Effector memory CD4-positive, alpha-beta T cell (primary cell): ENCODE results near the gene GRIN3B.

Experiments
- DNase-seq, 3 donors: peaks; one replicate each; pipeline ENCODE4 v3.0.0-alpha.2; 2020
- H3K27ac ChIP-seq: 2 replicates; pipeline ENCODE4 v1.7.0; 2013; ENCODE audit warnings: mild to moderate bottlenecking, low read length, moderate library complexity; ENCODE audit not compliant: insufficient read depth, poor library complexity, severe bottlenecking
- H3K27me3 ChIP-seq: replicated peaks from 2 replicates; pipeline ENCODE4 v1.7.0; 2013; ENCODE audit warnings: mild to moderate bottlenecking, low read length; ENCODE audit not compliant: insufficient read depth, control insufficient read depth, poor library complexity, severe bottlenecking
- H3K36me3 ChIP-seq: 2 replicates; pipeline ENCODE4 v1.7.0; 2013; ENCODE audit warnings: mild to moderate bottlenecking, low read length, moderate library complexity; ENCODE audit not compliant: control insufficient read depth, insufficient read depth
- H3K4me1 ChIP-seq: 2 replicates; pipeline ENCODE4 v1.7.0; 2013; ENCODE audit warnings: low read length, mild to moderate bottlenecking; ENCODE audit not compliant: control insufficient read depth, insufficient read depth, poor library complexity, severe bottlenecking
- H3K4me3 ChIP-seq: 2 replicates; pipeline ENCODE4 v1.7.0; 2013; ENCODE audit warnings: low read length, low read depth, mild to moderate bottlenecking; ENCODE audit not compliant: insufficient read depth, poor library complexity, severe bottlenecking
- H3K9me3 ChIP-seq: 2 replicates; pipeline ENCODE4 v1.7.0; 2013; ENCODE audit warnings: mild to moderate bottlenecking, low read length, moderate library complexity; ENCODE audit not compliant: control insufficient read depth

Gene GRIN3B

DNA sequence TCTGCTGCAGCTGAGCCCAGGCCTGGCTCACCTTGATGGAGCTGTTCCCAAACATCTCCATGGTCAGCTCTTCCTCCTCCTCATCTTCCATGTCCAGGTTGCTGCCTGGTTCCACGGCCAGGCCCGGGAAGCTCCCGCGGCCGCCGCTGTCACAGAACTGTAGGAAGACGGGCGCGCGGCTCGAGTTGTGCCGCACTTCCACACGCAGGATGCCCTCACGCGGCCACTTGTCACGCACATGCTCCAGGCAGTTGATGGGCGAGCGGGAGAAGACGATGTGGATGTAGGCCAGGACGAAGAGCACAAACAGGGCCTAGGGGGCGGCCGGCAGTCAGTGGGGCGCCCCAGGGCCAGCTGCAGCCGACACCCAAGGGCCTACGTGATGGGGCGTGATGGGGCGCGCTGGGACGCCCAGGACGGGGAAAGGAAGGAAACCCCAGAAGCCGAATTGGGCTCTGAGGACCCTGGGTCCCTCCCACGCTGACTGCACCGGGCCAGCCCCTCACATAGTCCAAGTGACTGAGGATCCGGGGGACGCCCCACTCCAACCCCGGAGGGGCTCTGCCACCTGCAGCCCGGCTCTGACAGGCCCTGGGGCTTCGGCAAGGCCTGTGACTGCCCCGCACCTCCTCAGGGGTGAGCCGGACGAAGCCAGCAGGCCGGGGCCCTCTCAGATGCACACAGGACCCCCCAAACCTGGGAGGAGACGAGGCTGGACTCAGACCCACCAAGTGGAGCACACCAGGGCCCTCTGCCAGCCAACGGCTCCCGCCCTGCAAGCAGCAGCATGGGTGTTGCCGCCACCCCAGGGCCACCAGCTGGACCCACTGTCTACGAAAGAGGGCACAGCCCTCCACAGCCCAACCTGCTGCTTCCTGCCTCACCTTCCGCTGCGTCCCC is 14.2 kb downstream of the GRIN3B start:
- Histone ChIP-seq H3K4me3 (no peak overlapping the region), H3K9me3 (no peaks in the 10 kb centered on the region), H3K36me3 (peaks cover 57% of the 10 kb centered on the region), H3K27ac (no peak overlapping the region), H3K27me3 (no peaks in the 10 kb centered on the region), H3K4me1 (peaks cover 36% of the 10 kb centered on the region)
- no peak for DNase-seq

DNA sequence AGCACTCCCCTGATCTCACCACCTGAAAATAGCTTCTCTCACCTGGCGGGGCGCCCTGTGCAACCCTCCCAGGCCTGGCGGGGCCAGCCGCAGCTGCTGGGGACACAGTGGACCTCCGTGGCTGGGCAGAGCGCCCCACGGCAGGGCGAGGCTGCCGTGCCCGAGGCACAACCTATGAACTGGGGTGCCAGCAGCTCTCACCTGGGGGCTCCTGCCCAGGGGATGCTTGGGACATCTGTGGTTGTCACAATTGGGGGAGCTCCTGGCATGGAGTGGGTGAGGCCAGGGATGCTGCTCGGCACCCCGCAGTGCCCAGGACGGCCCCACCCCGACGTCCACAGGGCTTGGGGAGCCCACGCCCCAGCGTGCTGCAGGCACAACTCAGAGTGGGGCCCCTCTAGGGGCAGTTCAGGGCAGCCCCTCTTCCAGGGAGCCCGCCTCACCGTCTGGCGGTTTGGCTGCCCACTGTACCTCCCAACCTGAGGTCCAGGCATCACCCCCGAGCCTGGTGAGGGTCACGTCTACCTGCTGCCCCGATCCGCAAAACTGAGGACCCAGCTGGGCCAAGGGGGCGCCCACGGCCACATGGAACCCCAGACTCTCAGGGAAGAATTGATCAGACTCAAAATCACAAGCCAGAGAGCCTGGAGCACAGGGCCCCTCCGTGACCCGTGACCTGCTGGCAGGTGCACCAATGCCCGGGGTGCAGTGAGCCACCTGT is 15.0 kb downstream of the GRIN3B start:
- H3K4me3 ChIP-seq, result no peak overlapping the region
- no peaks in the 10 kb centered on the region for H3K9me3 ChIP-seq
- no peak for DNase-seq
- H3K27ac ChIP-seq, result no peak overlapping the region
- H3K27me3 ChIP-seq, result no peaks in the 10 kb centered on the region
- H3K4me1 ChIP-seq, result peaks cover 41% of the 10 kb centered on the region
- peaks cover 49% of the 10 kb centered on the region for H3K36me3 ChIP-seq

DNA sequence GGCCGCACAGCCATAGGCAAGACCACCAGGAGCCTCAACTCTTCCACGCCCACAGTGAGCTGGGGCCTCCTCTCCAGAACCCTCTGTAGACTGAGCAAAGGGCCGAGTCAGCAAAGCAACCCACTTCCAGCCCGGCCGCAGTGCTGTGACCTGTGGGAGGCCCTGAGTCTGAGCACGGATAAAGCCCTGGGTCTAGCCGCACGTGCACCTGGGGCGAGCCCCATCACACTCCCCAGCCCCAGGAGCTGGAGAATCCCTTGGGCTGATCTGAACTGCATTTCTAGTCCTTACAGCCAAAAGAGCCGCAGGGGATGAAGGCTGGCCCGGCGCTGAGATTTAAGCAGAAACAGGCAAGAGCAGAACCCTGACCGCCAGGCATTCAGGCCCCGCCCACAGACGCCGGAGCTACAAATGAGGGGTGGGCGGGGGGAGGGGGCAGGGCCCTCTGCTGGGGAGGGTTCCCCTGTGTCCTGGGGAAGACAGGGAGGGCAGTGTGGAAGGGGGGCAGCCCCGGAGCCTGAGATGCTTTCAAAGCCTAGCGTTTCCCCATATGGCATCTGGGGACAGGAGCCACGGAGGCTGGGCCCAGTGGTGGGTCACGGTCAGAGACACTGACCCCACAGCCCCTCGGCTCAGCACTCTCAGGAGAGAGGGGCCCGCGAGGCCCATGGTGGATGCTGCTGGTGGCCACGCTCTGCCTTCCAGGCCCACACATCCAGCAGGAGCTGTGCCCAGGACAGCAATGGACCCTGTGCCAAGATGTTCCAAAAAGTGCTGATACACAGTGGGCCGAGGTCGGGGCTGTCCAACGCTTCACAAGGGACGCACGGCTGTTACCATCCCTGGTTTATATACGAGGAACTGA is 15.8 kb downstream of the GRIN3B start:
- Histone ChIP-seq H3K4me3 (no peak overlapping the region), H3K27me3 (no peaks in the 10 kb centered on the region), H3K36me3 (peaks cover 41% of the 10 kb centered on the region), H3K27ac (no peak overlapping the region), H3K9me3 (no peaks in the 10 kb centered on the region), H3K4me1 (peaks cover 41% of the 10 kb centered on the region)
- DNase-seq, result no peak

DNA sequence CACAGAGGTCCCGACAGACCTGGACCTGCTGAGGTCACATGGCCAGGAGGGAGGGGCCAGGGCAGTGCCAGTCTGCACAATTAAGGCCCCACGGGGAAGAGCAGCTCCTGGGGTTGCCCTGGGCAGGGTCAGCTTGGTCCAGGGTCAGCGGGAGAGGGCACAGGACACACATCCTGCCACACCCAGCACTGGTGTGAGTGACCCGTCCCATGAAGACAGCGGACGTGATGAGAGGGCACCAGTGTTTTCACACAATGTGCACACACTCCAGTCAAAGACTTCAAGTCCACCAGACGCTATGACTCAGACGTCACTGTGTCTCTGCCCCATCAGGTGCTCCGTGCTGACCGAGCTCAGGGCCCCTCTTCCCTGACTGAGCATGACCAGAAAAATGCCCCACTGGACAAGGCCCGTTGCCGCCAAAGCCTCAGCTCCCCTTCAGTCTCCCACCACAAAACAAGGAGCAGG is 16.5 kb downstream of the GRIN3B start:
- Histone ChIP-seq H3K4me3 (no peak overlapping the region), H3K9me3 (no peaks in the 10 kb centered on the region), H3K4me1 (peaks cover 41% of the 10 kb centered on the region), H3K27me3 (no peaks in the 10 kb centered on the region), H3K27ac (no peak overlapping the region), H3K36me3 (peaks cover 36% of the 10 kb centered on the region)
- no peak for DNase-seq

DNA sequence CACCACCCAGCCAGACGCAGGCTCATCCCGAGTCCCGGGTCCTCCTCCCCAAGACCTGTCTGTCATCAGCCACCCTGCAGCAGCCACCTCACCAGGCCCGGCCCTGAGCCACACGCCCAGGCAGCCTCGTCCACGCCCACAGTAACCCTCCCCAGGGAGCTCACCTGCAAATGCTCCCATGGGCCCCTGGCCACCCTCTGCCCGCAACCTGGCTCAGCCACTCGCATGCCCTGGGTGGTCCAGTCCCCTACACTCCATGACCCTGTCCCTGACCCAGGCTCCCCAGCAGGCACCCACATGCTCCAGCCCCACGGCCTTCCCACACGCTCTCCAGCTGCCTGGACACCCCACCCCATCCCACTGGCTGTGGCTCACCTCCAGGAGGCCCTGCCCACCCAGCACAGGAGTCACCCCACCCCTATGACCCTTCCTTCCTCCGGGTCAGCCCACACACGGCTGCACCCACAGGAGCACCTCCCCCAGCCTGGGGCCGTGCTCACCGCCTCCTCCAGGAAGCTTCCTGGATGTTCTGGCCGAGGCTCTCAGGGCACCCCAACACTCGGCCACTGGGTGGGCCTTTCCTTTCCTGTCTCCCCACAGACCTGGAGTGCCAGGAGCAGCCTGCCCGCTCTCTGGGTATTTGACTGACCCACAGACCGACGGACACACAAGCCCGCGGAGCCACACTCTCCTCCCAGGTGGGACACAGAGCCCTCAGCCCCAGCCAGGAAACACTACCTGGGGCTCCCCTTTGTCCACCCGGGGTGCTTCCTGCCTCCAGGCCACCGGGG is 17.1 kb downstream of the GRIN3B start:
- Histone ChIP-seq H3K4me3 (no peak overlapping the region), H3K27ac (peak overlapping the region; percentile 6), H3K4me1 (peaks cover 41% of the 10 kb centered on the region), H3K9me3 (no peaks in the 10 kb centered on the region), H3K27me3 (no peaks in the 10 kb centered on the region), H3K36me3 (peaks cover 29% of the 10 kb centered on the region)
- DNase-seq, result no peak

DNA sequence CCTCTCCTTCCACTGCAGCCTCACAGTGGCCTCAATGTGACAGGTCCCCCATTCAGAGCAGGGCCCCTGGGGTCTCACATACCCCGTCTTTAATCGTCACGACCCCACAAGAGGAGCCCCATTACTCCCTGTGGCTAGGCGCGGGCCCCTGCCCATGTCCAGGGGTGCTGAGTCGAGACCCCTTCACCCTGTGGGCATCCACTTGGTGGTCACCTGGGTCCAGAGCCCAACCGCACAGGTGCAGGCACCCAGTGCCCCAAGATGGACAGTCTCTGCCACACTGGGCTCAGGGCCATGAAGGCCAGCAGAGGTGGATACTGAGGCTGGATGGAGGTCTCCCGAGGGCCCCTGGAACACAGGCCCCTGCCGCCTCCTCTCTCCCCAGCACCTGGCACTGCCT is 17.7 kb downstream of the GRIN3B start:
- H3K27me3 ChIP-seq, result no peaks in the 10 kb centered on the region
- H3K36me3 ChIP-seq, result peaks cover 25% of the 10 kb centered on the region
- H3K9me3 ChIP-seq, result no peaks in the 10 kb centered on the region
- H3K27ac ChIP-seq, result peak overlapping the region; percentile 6
- no peak overlapping the region for H3K4me3 ChIP-seq
- peaks cover 41% of the 10 kb centered on the region for H3K4me1 ChIP-seq
- no peak for DNase-seq

DNA sequence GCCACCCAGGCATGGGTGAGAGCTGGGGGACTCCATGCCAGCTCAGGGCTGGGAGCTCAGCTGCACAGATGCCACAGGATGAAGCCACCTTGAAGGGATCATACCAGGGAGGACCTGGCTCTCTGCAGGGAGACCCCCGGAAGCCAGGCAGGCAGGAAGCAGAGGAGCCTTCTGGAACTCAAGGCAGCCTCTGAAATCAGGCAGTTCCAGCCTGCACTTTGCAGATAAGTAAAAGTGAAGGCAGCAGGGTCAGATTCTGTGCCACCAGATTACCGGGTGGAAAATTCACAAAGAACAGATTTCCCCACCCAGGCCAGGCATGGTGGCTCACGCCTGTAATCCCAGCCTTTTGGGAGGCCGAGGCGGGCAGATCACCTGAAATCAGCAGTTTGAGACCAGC is 18.2 kb downstream of the GRIN3B start:
- Histone ChIP-seq H3K4me1 (peaks cover 41% of the 10 kb centered on the region), H3K9me3 (no peaks in the 10 kb centered on the region), H3K27me3 (no peaks in the 10 kb centered on the region), H3K36me3 (peaks cover 22% of the 10 kb centered on the region), H3K4me3 (no peak overlapping the region), H3K27ac (no peak overlapping the region)
- DNase-seq, result no peak

DNA sequence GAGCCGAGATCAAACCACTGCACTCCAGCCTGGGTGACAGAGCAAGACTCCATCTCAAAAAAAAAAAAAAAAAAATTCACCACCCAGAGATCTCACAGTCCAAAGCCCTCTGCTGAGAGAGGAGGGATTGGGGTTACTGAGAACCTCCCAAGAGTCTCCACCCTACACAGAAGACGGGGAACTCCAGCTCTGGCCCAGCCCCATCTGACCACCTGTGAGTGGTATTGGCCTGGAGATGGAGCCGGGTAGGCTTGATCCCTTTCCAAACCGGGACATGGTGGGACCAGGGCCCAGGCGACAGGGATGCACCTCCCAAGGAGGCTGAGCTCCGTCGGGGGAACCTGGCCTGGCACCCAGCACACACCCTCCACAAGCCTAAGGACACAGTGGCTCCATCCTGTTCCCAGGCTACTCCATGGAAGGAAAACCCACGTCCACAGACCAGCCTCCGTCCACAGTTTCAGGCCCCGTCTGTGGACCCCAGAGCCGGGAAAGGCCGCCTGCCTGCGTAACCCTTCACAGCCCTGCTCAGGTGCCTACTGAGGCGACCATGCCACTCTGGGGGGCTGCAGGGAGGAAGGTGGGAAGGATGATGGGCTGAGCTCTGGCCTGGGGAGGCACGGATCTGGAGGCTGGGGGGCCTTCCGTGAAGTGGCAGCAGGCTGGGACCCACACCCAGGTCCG is 18.9 kb downstream of the GRIN3B start:
- Histone ChIP-seq H3K36me3 (peaks cover 16% of the 10 kb centered on the region), H3K27ac (peak overlapping the region; percentile 48), H3K27me3 (no peaks in the 10 kb centered on the region), H3K4me1 (peaks cover 41% of the 10 kb centered on the region), H3K9me3 (no peaks in the 10 kb centered on the region), H3K4me3 (peak overlapping the region; percentile 91)
- no peak for DNase-seq

GRCh38 chr19:1019616-1019961 is 19.4 kb downstream of the GRIN3B start:
- Histone ChIP-seq H3K36me3 (peaks cover 13% of the 10 kb centered on the region), H3K4me3 (peak overlapping the region; percentile 91), H3K9me3 (no peaks in the 10 kb centered on the region), H3K27ac (peak overlapping the region; percentile 95), H3K4me1 (peaks cover 41% of the 10 kb centered on the region), H3K27me3 (no peaks in the 10 kb centered on the region)
- DNase-seq, result no peak
